ENCODE data around the gene NCAM1.

- TF ChIP-seq ZFX (IDR thresholded peaks at IDR 0.05): no peak
- TF ChIP-seq POLR2A (IDR thresholded peaks at IDR 0.05; ENCODE audit: borderline replicate concordance, extremely low read depth, insufficient read depth, insufficient read length): no peak
- TF ChIP-seq, protein P1, sequence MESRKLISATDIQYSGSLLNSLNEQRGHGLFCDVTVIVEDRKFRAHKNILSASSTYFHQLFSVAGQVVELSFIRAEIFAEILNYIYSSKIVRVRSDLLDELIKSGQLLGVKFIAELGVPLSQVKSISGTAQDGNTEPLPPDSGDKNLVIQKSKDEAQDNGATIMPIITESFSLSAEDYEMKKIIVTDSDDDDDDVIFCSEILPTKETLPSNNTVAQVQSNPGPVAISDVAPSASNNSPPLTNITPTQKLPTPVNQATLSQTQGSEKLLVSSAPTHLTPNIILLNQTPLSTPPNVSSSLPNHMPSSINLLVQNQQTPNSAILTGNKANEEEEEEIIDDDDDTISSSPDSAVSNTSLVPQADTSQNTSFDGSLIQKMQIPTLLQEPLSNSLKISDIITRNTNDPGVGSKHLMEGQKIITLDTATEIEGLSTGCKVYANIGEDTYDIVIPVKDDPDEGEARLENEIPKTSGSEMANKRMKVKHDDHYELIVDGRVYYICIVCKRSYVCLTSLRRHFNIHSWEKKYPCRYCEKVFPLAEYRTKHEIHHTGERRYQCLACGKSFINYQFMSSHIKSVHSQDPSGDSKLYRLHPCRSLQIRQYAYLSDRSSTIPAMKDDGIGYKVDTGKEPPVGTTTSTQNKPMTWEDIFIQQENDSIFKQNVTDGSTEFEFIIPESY (IDR thresholded peaks at IDR 0.05; ENCODE audit: extremely low read depth, insufficient replicate concordance, low read length): no peak
- TF ChIP-seq, protein P2, sequence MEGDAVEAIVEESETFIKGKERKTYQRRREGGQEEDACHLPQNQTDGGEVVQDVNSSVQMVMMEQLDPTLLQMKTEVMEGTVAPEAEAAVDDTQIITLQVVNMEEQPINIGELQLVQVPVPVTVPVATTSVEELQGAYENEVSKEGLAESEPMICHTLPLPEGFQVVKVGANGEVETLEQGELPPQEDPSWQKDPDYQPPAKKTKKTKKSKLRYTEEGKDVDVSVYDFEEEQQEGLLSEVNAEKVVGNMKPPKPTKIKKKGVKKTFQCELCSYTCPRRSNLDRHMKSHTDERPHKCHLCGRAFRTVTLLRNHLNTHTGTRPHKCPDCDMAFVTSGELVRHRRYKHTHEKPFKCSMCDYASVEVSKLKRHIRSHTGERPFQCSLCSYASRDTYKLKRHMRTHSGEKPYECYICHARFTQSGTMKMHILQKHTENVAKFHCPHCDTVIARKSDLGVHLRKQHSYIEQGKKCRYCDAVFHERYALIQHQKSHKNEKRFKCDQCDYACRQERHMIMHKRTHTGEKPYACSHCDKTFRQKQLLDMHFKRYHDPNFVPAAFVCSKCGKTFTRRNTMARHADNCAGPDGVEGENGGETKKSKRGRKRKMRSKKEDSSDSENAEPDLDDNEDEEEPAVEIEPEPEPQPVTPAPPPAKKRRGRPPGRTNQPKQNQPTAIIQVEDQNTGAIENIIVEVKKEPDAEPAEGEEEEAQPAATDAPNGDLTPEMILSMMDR (IDR thresholded peaks at IDR 0.05 in 2 of 3, conservative IDR thresholded peaks at IDR 0.05 in 1 of 3; ENCODE audit: borderline replicate concordance in 1 of 3, insufficient read depth in 1 of 3, low read depth in 2 of 3, low read length in 2 of 3): no peak
- no peak for TF ChIP-seq YY1 (IDR thresholded peaks at IDR 0.05; ENCODE audit: extremely low read depth, insufficient replicate concordance, low read depth, low read length)
- TF ChIP-seq, protein P3, sequence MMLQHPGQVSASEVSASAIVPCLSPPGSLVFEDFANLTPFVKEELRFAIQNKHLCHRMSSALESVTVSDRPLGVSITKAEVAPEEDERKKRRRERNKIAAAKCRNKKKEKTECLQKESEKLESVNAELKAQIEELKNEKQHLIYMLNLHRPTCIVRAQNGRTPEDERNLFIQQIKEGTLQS (IDR thresholded peaks at IDR 0.05): no peak
- TF ChIP-seq EZH2 (IDR thresholded peaks at IDR 0.05): no peak
- TF ChIP-seq SP1 (IDR thresholded peaks at IDR 0.05; ENCODE audit: low read depth): no peak
- TF ChIP-seq RAD21 (IDR thresholded peaks at IDR 0.05; ENCODE audit: low read depth): no peak
- no peak for TF ChIP-seq EZH2phosphoT487 (IDR thresholded peaks at IDR 0.05; ENCODE audit: borderline replicate concordance)
These were observed 144.4 kb downstream of the NCAM1 start for GRCh38 chr11:113105592-113105991.
